Upper lobe of right lung (tissue), 1 donor: ENCODE results near the gene METTL8. TPM values are rescaled to one million over a fixed set of nuclear protein-coding genes. Genes with fewer than 3 reads are reported as not detected.

Source experiments
- ATAC-seq: fragments of 200-7000 bp; cut with Tn5 transposase; one replicate; pipeline ENCODE4 v1.9.1; 2020; ENCODE audit warnings: mild to moderate bottlenecking, moderate library complexity
- DNase-seq: peaks from one replicate; pipeline ENCODE4 v3.0.0-alpha.2; 2020
- H3K27ac ChIP-seq: fragments of 200-600 bp; one replicate; pipeline ENCODE4 v1.8.0; 2022
- H3K27me3 ChIP-seq: fragments of 200-600 bp; one replicate; pipeline ENCODE4 v1.8.0; 2022; ENCODE audit warnings: mild to moderate bottlenecking
- H3K36me3 ChIP-seq: fragments of 200-600 bp; one replicate; pipeline ENCODE4 v1.8.0; 2022
- H3K4me1 ChIP-seq: fragments of 200-600 bp; one replicate; pipeline ENCODE4 v1.8.0; 2022
- H3K4me3 ChIP-seq: fragments of 200-600 bp; one replicate; pipeline ENCODE4 v1.8.0; 2022; ENCODE audit warnings: mild to moderate bottlenecking
- H3K9me3 ChIP-seq: fragments of 200-600 bp; one replicate; pipeline ENCODE4 v1.8.0; 2022
- intact Hi-C: fragments of 100-400 bp; cut with DNase I; formaldehyde crosslinking; loops from one replicate; pipeline ENCODE4 v1.11.0; 2022
- total RNA-seq: library from RNA; stranded (reverse); fragmentation: NEBNext Ultra II Directional; extraction: Animal tissue kit (Norgen Biotek cat#: 25700); gene quantifications from one replicate; pipeline ENCODE4 v1.2.1, GENCODE V29; 2021
- TF ChIP-seq, protein P1 (sequence below): fragments of 200-600 bp; IDR thresholded peaks from one replicate; pipeline ENCODE4 v1.8.0; 2022; ENCODE audit warnings: antibody characterized with exemption
- donor health status: DM: no; HTN: yes; CAD: no; lungs with severe emphysema.

The METTL8 gene
- total RNA-seq, 1 donor from 2014 or later, result 18.2 TPM

DNA sequence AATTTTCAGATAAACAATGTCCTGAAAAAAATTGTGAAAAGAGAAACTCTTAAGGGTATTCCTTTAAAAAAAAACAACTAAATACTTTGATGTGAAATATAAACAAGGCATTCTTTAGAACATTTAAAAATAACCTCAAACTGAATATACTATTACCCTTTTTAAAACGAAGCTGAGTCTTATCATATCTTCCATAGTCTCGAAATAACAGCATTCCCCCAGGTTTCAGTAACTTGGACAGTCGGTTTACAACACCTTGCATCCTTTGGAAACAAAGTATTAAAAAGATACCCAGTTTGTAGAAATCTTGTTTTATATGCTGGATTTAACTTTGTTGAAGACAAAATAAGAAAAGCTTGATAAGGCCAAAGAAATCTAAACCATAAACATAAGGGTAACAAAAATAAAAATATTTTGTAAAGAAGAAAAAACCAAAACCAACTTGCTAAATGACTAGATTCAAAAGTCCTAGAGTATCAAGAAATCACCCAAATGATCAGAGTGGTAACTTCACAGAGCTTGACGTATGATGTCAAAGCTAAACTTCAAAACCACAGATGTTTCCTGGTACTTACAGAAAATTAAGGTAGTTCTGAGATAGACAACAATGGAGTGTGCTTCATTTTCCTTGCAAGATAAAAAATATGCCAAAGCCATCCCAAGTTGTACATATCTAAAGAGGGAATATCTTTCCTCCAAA lies 107.8 kb downstream of the METTL8 start:
- Histone ChIP-seq H3K27me3 (no peaks in the 10 kb centered on the region), H3K4me1 (no peaks in the 10 kb centered on the region), H3K27ac (no peak overlapping the region), H3K4me3 (no peak overlapping the region), H3K36me3 (no peaks in the 10 kb centered on the region), H3K9me3 (no peaks in the 10 kb centered on the region)
- DNase-seq, result no peak
- no peak for ATAC-seq
- intact Hi-C loops, result no loop called here
- TF ChIP-seq, protein P1, sequence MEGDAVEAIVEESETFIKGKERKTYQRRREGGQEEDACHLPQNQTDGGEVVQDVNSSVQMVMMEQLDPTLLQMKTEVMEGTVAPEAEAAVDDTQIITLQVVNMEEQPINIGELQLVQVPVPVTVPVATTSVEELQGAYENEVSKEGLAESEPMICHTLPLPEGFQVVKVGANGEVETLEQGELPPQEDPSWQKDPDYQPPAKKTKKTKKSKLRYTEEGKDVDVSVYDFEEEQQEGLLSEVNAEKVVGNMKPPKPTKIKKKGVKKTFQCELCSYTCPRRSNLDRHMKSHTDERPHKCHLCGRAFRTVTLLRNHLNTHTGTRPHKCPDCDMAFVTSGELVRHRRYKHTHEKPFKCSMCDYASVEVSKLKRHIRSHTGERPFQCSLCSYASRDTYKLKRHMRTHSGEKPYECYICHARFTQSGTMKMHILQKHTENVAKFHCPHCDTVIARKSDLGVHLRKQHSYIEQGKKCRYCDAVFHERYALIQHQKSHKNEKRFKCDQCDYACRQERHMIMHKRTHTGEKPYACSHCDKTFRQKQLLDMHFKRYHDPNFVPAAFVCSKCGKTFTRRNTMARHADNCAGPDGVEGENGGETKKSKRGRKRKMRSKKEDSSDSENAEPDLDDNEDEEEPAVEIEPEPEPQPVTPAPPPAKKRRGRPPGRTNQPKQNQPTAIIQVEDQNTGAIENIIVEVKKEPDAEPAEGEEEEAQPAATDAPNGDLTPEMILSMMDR, result no peak

DNA sequence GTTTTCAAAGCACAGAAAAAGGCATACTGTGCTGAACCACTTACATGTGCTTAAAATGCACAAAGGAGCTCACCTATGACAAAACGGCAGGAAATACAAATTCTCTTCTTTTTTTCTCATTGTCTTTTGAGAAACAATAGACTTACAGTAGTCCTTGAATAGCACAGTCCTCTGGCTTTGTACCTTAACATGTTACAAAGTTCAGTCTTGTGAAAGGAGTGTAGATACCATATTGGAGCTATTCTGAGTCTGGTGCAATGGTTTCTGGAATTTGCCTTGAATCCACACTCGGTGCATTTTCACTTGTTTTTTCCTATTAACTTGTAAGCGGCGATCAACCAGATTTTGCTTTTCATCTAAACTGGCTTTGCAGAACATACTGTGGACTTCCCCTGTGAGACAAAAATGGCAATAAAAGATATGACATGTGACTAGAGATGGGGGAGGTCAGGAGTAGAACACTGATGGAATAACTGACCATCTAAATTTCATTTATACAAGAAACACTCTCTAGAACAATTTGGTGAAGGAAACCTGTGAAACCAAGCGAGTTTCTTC lies 109.7 kb downstream of the METTL8 start:
- no peak for ATAC-seq
- intact Hi-C loops, result no loop called here
- Histone ChIP-seq H3K4me3 (no peak overlapping the region), H3K9me3 (no peaks in the 10 kb centered on the region), H3K36me3 (no peaks in the 10 kb centered on the region), H3K4me1 (no peaks in the 10 kb centered on the region), H3K27ac (no peak overlapping the region), H3K27me3 (no peaks in the 10 kb centered on the region)
- DNase-seq, result no peak
- TF ChIP-seq, protein P1, result no peak

DNA sequence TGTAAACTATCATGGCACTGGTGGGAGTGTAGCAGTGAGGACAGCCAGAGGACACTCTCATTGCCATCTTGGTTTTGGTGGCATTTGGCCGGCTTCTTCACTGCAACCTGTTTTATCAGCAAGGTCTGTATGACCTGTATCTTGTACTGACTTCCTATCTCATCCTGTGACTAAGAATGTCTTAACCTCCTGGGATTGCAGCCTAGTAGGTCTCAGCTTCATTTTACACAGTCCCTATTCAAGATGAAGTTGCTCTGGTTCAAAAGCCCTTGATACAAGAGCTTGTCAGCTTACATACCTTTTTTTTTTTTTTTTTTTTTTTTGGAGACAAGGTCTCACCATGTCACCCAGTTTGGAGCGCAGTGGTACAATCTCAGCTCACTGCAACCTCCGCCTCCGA lies 110.9 kb downstream of the METTL8 start:
- H3K27ac ChIP-seq, result no peak overlapping the region
- ATAC-seq (no peak), DNase-seq (no peak)
- intact Hi-C loops, result no loop called here
- no peaks in the 10 kb centered on the region for H3K27me3 ChIP-seq
- H3K4me1 ChIP-seq, result no peaks in the 10 kb centered on the region
- no peaks in the 10 kb centered on the region for H3K9me3 ChIP-seq
- TF ChIP-seq, protein P1, result no peak
- H3K4me3 ChIP-seq, result no peak overlapping the region
- no peaks in the 10 kb centered on the region for H3K36me3 ChIP-seq

DNA sequence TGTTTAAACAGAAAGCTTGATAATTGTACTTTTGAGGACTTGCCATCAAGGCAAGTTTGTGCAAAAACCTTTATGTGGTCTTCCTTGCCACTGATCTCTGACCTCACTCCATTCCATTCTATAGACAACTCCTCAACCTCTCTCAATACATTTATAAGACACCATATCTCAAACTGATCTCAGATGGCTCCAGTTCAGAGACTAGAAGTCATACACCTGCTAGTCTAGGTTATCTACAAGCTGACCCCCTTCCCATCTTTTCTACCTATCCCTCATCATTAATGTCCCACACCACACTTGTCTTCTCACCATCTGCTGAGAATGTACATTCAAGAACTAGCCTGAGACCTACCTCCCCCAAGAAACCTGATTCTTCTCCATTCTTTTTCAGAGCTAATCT lies 113.1 kb downstream of the METTL8 start:
- Histone ChIP-seq H3K4me1 (no peaks in the 10 kb centered on the region), H3K36me3 (no peaks in the 10 kb centered on the region), H3K9me3 (no peaks in the 10 kb centered on the region), H3K27ac (no peak overlapping the region), H3K4me3 (no peak overlapping the region), H3K27me3 (no peaks in the 10 kb centered on the region)
- no peak for DNase-seq
- TF ChIP-seq, protein P1, result no peak
- ATAC-seq, result no peak
- intact Hi-C loops, result no loop called here

DNA sequence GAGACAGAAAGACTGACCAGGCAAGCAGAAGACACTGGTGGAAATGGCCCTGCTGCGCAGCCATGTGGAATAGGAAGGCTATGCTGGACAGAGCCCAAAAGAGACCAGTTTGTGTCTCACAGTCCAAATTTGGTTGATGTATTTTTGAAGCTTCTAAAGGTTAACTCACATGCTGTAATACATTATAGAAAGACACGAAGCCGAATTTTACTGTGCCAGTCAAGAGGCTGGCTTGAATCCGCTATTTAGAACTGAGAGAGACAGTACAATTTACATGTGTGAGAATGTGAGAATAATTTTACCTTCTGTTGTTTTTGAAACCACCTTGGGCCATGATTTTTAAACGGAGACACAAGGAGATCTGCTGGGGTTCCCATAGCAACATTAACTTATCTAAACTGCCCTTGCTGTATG lies 113.6 kb downstream of the METTL8 start:
- TF ChIP-seq, protein P1, result no peak
- ATAC-seq (no peak), DNase-seq (no peak)
- no peaks in the 10 kb centered on the region for H3K4me1 ChIP-seq
- no peaks in the 10 kb centered on the region for H3K36me3 ChIP-seq
- no peak overlapping the region for H3K27ac ChIP-seq
- H3K27me3 ChIP-seq, result no peaks in the 10 kb centered on the region
- intact Hi-C loops, result no loop called here
- H3K9me3 ChIP-seq, result no peaks in the 10 kb centered on the region
- H3K4me3 ChIP-seq, result no peak overlapping the region
